WTC11 (cell line): ENCODE measurements around the gene FERMT3. TPM values are rescaled to one million over a fixed set of nuclear protein-coding genes. Genes with fewer than 3 reads are reported as not detected.

ENCODE experiments used
- ATAC-seq: fragments of 200-7000 bp; cut with Tn5 transposase; 2 replicates; pipeline ENCODE4 v1.10.0; 2021; ENCODE audit warnings: mild to moderate bottlenecking, moderate library complexity
- CTCF ChIA-PET: fragments of 300-600 bp; sonication (Branson Sonifier 250); formaldehyde crosslinking; loops from one replicate; lab custom pipeline; 2021; ENCODE audit warnings: antibody characterized with exemption; lab: Charles Lee
- POLR2A ChIA-PET: fragments of 350-600 bp; sonication (Branson Sonifier 250); formaldehyde crosslinking; loops from one replicate; lab custom pipeline; 2021; ENCODE audit warnings: antibody characterized with exemption; lab: Charles Lee
- DNase-seq: peaks from one replicate; pipeline ENCODE4 v3.0.0; 2021; ENCODE audit warnings: low spot score
- H3K27ac Mint-ChIP-seq: 2 replicates; pipeline ENCODE4 v1.8.0; 2021; ENCODE audit warnings: mixed read lengths
- H3K27me3 Mint-ChIP-seq: 2 replicates; pipeline ENCODE4 v1.8.0; 2021; ENCODE audit warnings: low read depth, mild to moderate bottlenecking, moderate library complexity, mixed read lengths
- H3K36me3 Mint-ChIP-seq: 2 replicates; pipeline ENCODE4 v1.8.0; 2021; ENCODE audit warnings: mixed read lengths
- H3K4me1 Mint-ChIP-seq: 2 replicates; pipeline ENCODE4 v1.8.0; 2022; ENCODE audit warnings: mixed read lengths
- H3K4me3 Mint-ChIP-seq: 2 replicates; pipeline ENCODE4 v1.8.0; 2021; ENCODE audit warnings: mild to moderate bottlenecking, moderate library complexity, mixed read lengths
- H3K9me3 Mint-ChIP-seq: 2 replicates; pipeline ENCODE4 v1.8.0; 2021; ENCODE audit warnings: mixed read lengths
- CREB1 ChIP-seq: sonication (generic); formaldehyde crosslinking; IDR thresholded peaks from 2 replicates; pipeline ENCODE4 v1.8.0; 2023; ENCODE audit warnings: mild to moderate bottlenecking, missing genetic modification reagents
- ESRRA ChIP-seq: sonication (generic); formaldehyde crosslinking; IDR thresholded peaks from 2 replicates; pipeline ENCODE4 v1.8.1; 2022; ENCODE audit warnings: mild to moderate bottlenecking, missing genetic modification reagents, borderline replicate concordance
- MYBL2 ChIP-seq: sonication (generic); formaldehyde crosslinking; IDR thresholded peaks from 2 replicates; pipeline ENCODE4 v1.8.1; 2023; ENCODE audit warnings: mild to moderate bottlenecking, moderate library complexity, missing genetic modification reagents
- NFE2L1 ChIP-seq: sonication (generic); formaldehyde crosslinking; IDR thresholded peaks from 2 replicates; pipeline ENCODE4 v1.8.1; 2023; ENCODE audit warnings: missing genetic modification reagents
- ZBTB21 ChIP-seq: sonication (generic); formaldehyde crosslinking; IDR thresholded peaks from 2 replicates; pipeline ENCODE4 v1.8.1; 2023; ENCODE audit warnings: mild to moderate bottlenecking, missing genetic modification reagents, borderline replicate concordance
- ZNF138 ChIP-seq: sonication (generic); formaldehyde crosslinking; conservative IDR thresholded peaks from 2 replicates; pipeline ENCODE4 v1.8.1; 2022; ENCODE audit warnings: mild to moderate bottlenecking, moderate library complexity, missing genetic modification reagents
- total RNA-seq: library from RNA; stranded (reverse); gene quantifications from 3 replicates; pipeline ENCODE4 v1.2.3, GENCODE V29; 2021
- TF ChIP-seq, protein P1 (sequence below): sonication (generic); formaldehyde crosslinking; IDR thresholded peaks from 2 replicates; pipeline ENCODE4 v1.8.1; 2023; ENCODE audit warnings: mild to moderate bottlenecking, missing genetic modification reagents, moderate library complexity
- TF ChIP-seq, protein P2 (sequence below): sonication (generic); formaldehyde crosslinking; conservative IDR thresholded peaks from 2 replicates; pipeline ENCODE4 v1.8.1; 2023; ENCODE audit warnings: mild to moderate bottlenecking, low read depth, missing genetic modification reagents, moderate library complexity
- TF ChIP-seq, protein P3 (sequence below): sonication (generic); formaldehyde crosslinking; IDR thresholded peaks from 2 replicates; pipeline ENCODE4 v1.8.0; 2023; ENCODE audit warnings: mild to moderate bottlenecking, missing genetic modification reagents
- TF ChIP-seq, protein P4 (sequence below): sonication (generic); formaldehyde crosslinking; IDR thresholded peaks from 2 replicates; pipeline ENCODE4 v1.8.1; 2023; ENCODE audit warnings: mild to moderate bottlenecking, missing genetic modification reagents, moderate library complexity
- TF ChIP-seq, protein P5 (sequence below): sonication (generic); formaldehyde crosslinking; IDR thresholded peaks from 2 replicates; pipeline ENCODE4 v1.8.0; 2022; ENCODE audit warnings: mild to moderate bottlenecking, missing genetic modification reagents
- TF ChIP-seq, protein P6 (sequence below): sonication (generic); formaldehyde crosslinking; IDR thresholded peaks from 2 replicates; pipeline ENCODE4 v1.8.0; 2022; ENCODE audit warnings: mild to moderate bottlenecking, missing genetic modification reagents

The FERMT3 gene
- total RNA-seq, 1 experiment from 2014 or later, result 3.8 TPM

DNA sequence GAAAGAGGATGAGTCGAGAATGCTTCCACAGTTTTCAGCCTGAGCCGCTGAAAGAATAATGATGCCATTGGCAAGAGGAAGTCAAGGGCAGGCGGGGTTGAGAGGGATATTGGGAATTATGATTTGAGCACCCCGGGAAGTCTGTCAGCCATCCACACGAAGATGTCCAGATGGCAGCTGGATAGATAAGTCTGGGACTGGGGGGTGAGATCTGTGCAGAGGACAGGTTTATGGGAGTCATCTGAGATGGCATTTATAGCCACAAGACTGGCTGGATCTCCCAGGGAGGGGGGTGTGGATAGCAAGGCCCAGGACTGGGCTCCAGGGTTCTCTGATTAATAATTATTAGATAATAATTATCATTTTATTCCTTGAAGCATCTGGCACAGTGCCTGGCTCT lies 25.6 kb upstream of the FERMT3 start:
- Mint-ChIP-seq H3K27ac (no peak overlapping the region), H3K4me1 (peaks cover 34% of the 10 kb centered on the region), H3K9me3 (no peaks in the 10 kb centered on the region), H3K27me3 (no peaks in the 10 kb centered on the region; the same call in 1 of the 2 replicates)
- no peak for DNase-seq
- CTCF ChIA-PET, result interaction anchor here (0.9 to 1.6 kb wide), 5 partner anchors 24 to 180 kb away, joined by 3 to 12 read pairs (median 7); partner anchors contain the start of gene PLCB3
- TF ChIP-seq ZBTB21, result no peak
- no peak for TF ChIP-seq ZNF138 (CRISPR knock-in tag)
- no peak for TF ChIP-seq ESRRA (CRISPR knock-in tag)
- TF ChIP-seq, protein P1, sequence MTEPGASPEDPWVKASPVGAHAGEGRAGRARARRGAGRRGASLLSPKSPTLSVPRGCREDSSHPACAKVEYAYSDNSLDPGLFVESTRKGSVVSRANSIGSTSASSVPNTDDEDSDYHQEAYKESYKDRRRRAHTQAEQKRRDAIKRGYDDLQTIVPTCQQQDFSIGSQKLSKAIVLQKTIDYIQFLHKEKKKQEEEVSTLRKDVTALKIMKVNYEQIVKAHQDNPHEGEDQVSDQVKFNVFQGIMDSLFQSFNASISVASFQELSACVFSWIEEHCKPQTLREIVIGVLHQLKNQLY (CRISPR knock-in tag), result no peak
- TF ChIP-seq, protein P2, sequence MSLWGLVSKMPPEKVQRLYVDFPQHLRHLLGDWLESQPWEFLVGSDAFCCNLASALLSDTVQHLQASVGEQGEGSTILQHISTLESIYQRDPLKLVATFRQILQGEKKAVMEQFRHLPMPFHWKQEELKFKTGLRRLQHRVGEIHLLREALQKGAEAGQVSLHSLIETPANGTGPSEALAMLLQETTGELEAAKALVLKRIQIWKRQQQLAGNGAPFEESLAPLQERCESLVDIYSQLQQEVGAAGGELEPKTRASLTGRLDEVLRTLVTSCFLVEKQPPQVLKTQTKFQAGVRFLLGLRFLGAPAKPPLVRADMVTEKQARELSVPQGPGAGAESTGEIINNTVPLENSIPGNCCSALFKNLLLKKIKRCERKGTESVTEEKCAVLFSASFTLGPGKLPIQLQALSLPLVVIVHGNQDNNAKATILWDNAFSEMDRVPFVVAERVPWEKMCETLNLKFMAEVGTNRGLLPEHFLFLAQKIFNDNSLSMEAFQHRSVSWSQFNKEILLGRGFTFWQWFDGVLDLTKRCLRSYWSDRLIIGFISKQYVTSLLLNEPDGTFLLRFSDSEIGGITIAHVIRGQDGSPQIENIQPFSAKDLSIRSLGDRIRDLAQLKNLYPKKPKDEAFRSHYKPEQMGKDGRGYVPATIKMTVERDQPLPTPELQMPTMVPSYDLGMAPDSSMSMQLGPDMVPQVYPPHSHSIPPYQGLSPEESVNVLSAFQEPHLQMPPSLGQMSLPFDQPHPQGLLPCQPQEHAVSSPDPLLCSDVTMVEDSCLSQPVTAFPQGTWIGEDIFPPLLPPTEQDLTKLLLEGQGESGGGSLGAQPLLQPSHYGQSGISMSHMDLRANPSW (CRISPR knock-in tag), result no peak
- TF ChIP-seq, protein P3, sequence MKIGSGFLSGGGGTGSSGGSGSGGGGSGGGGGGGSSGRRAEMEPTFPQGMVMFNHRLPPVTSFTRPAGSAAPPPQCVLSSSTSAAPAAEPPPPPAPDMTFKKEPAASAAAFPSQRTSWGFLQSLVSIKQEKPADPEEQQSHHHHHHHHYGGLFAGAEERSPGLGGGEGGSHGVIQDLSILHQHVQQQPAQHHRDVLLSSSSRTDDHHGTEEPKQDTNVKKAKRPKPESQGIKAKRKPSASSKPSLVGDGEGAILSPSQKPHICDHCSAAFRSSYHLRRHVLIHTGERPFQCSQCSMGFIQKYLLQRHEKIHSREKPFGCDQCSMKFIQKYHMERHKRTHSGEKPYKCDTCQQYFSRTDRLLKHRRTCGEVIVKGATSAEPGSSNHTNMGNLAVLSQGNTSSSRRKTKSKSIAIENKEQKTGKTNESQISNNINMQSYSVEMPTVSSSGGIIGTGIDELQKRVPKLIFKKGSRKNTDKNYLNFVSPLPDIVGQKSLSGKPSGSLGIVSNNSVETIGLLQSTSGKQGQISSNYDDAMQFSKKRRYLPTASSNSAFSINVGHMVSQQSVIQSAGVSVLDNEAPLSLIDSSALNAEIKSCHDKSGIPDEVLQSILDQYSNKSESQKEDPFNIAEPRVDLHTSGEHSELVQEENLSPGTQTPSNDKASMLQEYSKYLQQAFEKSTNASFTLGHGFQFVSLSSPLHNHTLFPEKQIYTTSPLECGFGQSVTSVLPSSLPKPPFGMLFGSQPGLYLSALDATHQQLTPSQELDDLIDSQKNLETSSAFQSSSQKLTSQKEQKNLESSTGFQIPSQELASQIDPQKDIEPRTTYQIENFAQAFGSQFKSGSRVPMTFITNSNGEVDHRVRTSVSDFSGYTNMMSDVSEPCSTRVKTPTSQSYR (CRISPR knock-in tag), result no peak
- no peak for TF ChIP-seq MYBL2 (CRISPR knock-in tag)
- no peak for TF ChIP-seq NFE2L1 (CRISPR knock-in tag)
- TF ChIP-seq, all 79 proteins: peak for 0
- Mint-ChIP-seq H3K4me3 (no peak overlapping the region), H3K36me3 (peaks cover 22% of the 10 kb centered on the region)
- POLR2A ChIA-PET, result interaction anchor here (0.6 to 1.3 kb wide), 2 partner anchors 14 to 39 kb away, joined by 3 to 7 read pairs; no protein-coding TSS in a partner anchor
- no peak for ATAC-seq

DNA sequence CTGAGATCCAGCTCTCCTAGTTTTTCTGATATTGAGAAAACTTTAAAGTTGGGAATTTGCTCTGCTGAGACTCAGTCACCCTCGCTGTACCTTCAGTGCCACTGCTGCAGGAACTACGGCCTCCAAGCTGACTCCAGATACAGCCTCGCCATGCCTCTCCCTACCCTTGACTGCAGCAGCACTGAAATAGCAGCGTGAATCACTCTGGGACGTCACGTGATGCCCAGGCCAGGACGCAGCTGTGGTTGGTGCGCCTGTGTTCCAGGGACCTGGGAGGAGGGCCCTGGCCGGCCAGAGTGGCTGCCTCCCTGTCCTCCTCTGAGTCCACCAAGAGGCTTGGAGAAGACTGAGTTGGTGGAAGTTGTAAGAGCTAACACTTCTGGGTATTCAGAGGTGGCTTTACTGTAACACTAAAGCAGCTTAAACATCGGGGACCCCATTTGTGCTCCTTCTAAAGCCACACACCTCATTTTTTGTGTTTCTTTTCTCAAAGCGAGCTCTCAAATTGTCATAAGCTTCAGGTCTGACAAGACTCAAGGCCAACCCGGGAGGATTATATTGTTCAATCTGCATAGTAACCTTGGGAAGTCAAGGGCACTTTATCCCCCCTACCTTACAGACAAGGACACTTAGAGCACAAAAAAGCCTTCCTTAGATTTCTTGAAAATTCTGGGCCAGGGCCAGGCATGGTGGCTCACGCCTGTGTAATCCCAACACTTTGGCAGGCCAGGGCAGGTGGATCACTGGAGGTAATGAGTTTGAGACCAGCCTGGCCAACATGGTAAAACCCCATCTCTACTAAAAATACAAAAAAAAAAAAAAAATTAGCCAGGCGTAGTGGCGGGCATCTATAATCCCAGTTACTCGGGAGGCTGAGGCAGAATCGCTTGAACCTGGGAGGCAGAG lies 24.8 kb upstream of the FERMT3 start:
- Mint-ChIP-seq H3K27ac (peak overlapping the region; percentile 84), H3K4me3 (peak overlapping the region; percentile 36), H3K4me1 (peaks cover 34% of the 10 kb centered on the region), H3K9me3 (no peaks in the 10 kb centered on the region), H3K36me3 (peaks cover 22% of the 10 kb centered on the region), H3K27me3 (no peaks in the 10 kb centered on the region; the same call in 1 of the 2 replicates)
- DNase-seq, result peak; percentile 70
- CTCF ChIA-PET, result interaction anchor here (0.8 to 1.6 kb wide), 8 partner anchors 23 to 214 kb away, joined by 3 to 12 read pairs (median 4); partner anchors contain the start of gene PLCB3
- TF ChIP-seq, protein P4, sequence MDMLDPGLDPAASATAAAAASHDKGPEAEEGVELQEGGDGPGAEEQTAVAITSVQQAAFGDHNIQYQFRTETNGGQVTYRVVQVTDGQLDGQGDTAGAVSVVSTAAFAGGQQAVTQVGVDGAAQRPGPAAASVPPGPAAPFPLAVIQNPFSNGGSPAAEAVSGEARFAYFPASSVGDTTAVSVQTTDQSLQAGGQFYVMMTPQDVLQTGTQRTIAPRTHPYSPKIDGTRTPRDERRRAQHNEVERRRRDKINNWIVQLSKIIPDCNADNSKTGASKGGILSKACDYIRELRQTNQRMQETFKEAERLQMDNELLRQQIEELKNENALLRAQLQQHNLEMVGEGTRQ (CRISPR knock-in tag), result peak; percentile 97
- TF ChIP-seq, protein P5, sequence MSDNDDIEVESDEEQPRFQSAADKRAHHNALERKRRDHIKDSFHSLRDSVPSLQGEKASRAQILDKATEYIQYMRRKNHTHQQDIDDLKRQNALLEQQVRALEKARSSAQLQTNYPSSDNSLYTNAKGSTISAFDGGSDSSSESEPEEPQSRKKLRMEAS (CRISPR knock-in tag), result peak; percentile 81
- no peak for TF ChIP-seq CREB1 (CRISPR knock-in tag)
- TF ChIP-seq, protein P6, sequence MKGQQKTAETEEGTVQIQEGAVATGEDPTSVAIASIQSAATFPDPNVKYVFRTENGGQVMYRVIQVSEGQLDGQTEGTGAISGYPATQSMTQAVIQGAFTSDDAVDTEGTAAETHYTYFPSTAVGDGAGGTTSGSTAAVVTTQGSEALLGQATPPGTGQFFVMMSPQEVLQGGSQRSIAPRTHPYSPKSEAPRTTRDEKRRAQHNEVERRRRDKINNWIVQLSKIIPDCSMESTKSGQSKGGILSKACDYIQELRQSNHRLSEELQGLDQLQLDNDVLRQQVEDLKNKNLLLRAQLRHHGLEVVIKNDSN (CRISPR knock-in tag), result peak; percentile 97
- TF ChIP-seq, all 79 proteins: peak for 3
- ATAC-seq, result peak; percentile 7
- POLR2A ChIA-PET, result interaction anchor here (0.6 to 1.3 kb wide), 3 partner anchors 15 to 210 kb away, joined by 3 to 7 read pairs (median 3); no protein-coding TSS in a partner anchor
